NB4 (cell line): ENCODE measurements around the gene FXN.

Experiments
- CTCF ChIP-seq: IDR thresholded peaks from one replicate; pipeline ENCODE4 v1.5.1; 2012; ENCODE audit warnings: low read depth, low read length
- POLR2A ChIP-seq: IDR thresholded peaks from 2 replicates; pipeline ENCODE4 v1.6.1; 2011; ENCODE audit warnings: mild to moderate bottlenecking; ENCODE audit not compliant: insufficient read length; ENCODE audit errors: extremely low read depth

- TF ChIP-seq CTCF: no peak
- no peak for TF ChIP-seq POLR2A
Measured at GRCh38 chr9:68997666-68998065, 37.9 kb upstream of the FXN start.
